Kidney (tissue), 14 donors: Measurements from ENCODE around the gene SLC38A2. TPM values are rescaled to one million over a fixed set of nuclear protein-coding genes. Genes with fewer than 3 reads are reported as not detected.
"Not testable (repeated sequence)": the region's sequence is repeated elsewhere in the genome, so short reads cannot be mapped to it uniquely, and the experiment has no call there.

ENCODE experiments used
- DNase-seq, 5 donors: peaks; one replicate each; pipeline ENCODE4 v3.0.0-alpha.2; 2013 to 2020
- FAIRE-seq: peaks from 2 replicates; lab custom pipeline; 2012; peaks lifted over from hg19 to GRCh38; lab: Jason Lieb, UNC
- H3K27ac ChIP-seq, 2 donors: one replicate each; pipeline ENCODE4 v1.7.0; 2013; ENCODE audit warnings: low read depth in 2 of 2, low read length in 2 of 2, inconsistent platforms in 1 of 2
- H3K27me3 ChIP-seq: one replicate; pipeline ENCODE4 v1.7.1; 2013; ENCODE audit warnings: low read length, inconsistent platforms; ENCODE audit not compliant: control insufficient read depth, insufficient read depth
- H3K36me3 ChIP-seq, 3 donors: one replicate each; pipeline versions ENCODE4 v1.7.0 to v1.7.1; 2013; ENCODE audit warnings: low read length in 3 of 3, control low read depth in 1 of 3, inconsistent platforms in 1 of 3; ENCODE audit not compliant: insufficient read depth in 3 of 3, control insufficient read depth in 2 of 3
- H3K4me1 ChIP-seq, 3 donors: one replicate each; pipeline versions ENCODE4 v1.7.0 to v1.7.1; 2013; ENCODE audit warnings: low read length in 3 of 3, inconsistent platforms in 1 of 3, low read depth in 1 of 3; ENCODE audit not compliant: control insufficient read depth in 2 of 3, insufficient read depth in 2 of 3
- H3K4me3 ChIP-seq, 3 donors: one replicate each; pipeline versions ENCODE4 v1.7.0 to v1.8.1; 2013; ENCODE audit warnings: low read length in 3 of 3, control low read depth in 1 of 3, inconsistent platforms in 1 of 3
- H3K9ac ChIP-seq, 3 donors: one replicate each; pipeline versions ENCODE4 v1.7.0 to v1.7.1; 2013; ENCODE audit warnings: low read length in 3 of 3, control low read depth in 1 of 3, inconsistent platforms in 1 of 3
- H3K9me3 ChIP-seq, 3 donors: one replicate each; pipeline versions ENCODE4 v1.7.0 to v1.7.1; 2013; ENCODE audit warnings: low read length in 3 of 3, control low read depth in 1 of 3, inconsistent platforms in 1 of 3; ENCODE audit not compliant: control insufficient read depth in 2 of 3, insufficient read depth in 1 of 3
- intact Hi-C: fragments of 100-400 bp; cut with DNase I; formaldehyde crosslinking; loops from one replicate; pipeline ENCODE4 v1.11.1; 2022
- polyA plus RNA-seq: library from polyadenylated mRNA; stranded (reverse); fragments of 350-450 nt; fragmentation: Illumina TruSeq; extraction: RNeasy Lipid Tissue Mini Kit (QIAGEN cat#74804); gene quantifications from one replicate; pipeline ENCODE4 v1.2.3, GENCODE V29; 2014; ENCODE audit warnings: low read depth, low replicate concordance; ENCODE audit not compliant: insufficient read depth
- total RNA-seq: library from RNA; stranded (reverse); fragmentation: NEBNext Ultra II Directional; extraction: Animal tissue kit (Norgen Biotek cat#: 25700); gene quantifications from one replicate; pipeline ENCODE4 v1.2.1, GENCODE V29; 2021
- TF ChIP-seq, protein P1 (sequence below): IDR thresholded peaks from 3 replicates; pipeline ENCODE4 v1.5.1; 2012; ENCODE audit warnings: mild to moderate bottlenecking, moderate library complexity, borderline replicate concordance; ENCODE audit not compliant: insufficient read depth; ENCODE audit errors: extremely low read depth
- donor health status: control.
- donor health status: control.
- donor health status: control.
- donor health status: control.
- donor health status: control.
- donor health status: DM: yes; HTN: yes; CAD: no.
- donor health status: Normal renal cell carcinoma (clear cell type).

The SLC38A2 gene
- total and polyA plus RNA-seq, 2 donors from 2014 or later = 38.6 to 189 TPM

GRCh38 chr12:46401662-46402061, 29.1 kb upstream of the SLC38A2 start:
- intact Hi-C loops = no loop called here
- H3K4me3 ChIP-seq = no peak overlapping the region
- H3K27me3 ChIP-seq = no peaks in the 10 kb centered on the region
- H3K9ac ChIP-seq = no peak overlapping the region
- peak in 3 of 5 donors; percentile 38 to 69 (median 40) for DNase-seq
- no peak for FAIRE-seq
- H3K4me1 ChIP-seq = peaks cover 0 to 2% (median 0%) of the 10 kb centered on the region in 3 donors
- TF ChIP-seq, protein P1, sequence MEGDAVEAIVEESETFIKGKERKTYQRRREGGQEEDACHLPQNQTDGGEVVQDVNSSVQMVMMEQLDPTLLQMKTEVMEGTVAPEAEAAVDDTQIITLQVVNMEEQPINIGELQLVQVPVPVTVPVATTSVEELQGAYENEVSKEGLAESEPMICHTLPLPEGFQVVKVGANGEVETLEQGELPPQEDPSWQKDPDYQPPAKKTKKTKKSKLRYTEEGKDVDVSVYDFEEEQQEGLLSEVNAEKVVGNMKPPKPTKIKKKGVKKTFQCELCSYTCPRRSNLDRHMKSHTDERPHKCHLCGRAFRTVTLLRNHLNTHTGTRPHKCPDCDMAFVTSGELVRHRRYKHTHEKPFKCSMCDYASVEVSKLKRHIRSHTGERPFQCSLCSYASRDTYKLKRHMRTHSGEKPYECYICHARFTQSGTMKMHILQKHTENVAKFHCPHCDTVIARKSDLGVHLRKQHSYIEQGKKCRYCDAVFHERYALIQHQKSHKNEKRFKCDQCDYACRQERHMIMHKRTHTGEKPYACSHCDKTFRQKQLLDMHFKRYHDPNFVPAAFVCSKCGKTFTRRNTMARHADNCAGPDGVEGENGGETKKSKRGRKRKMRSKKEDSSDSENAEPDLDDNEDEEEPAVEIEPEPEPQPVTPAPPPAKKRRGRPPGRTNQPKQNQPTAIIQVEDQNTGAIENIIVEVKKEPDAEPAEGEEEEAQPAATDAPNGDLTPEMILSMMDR = peak; percentile 15
- no peak overlapping the region for H3K27ac ChIP-seq
- no peaks in the 10 kb centered on the region for H3K9me3 ChIP-seq
- no peaks in the 10 kb centered on the region for H3K36me3 ChIP-seq

DNA sequence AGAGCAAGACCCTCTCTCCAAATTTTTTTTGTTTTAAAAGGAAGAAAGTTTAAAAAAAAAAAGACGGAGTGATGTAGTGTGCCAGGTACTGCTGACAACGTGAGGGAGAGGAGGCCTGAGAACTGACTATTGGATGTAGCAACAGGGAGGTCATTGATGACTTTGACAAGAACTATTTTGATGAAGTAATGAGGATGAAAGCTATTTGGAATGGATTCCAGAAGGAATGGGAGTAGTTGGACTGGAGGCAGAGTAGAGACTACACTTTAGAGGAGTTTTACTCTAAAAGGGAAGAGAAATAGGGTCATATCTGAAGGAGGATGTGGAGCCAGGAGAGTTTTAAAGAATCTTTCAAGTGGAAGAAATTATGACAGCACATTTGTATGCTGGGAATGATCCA, 27.8 kb upstream of the SLC38A2 start:
- H3K4me1 ChIP-seq = peaks cover 0 to 2% (median 0%) of the 10 kb centered on the region in 3 donors
- TF ChIP-seq, protein P1 = no peak
- H3K27ac ChIP-seq = no peak overlapping the region
- no peak for DNase-seq
- no peaks in the 10 kb centered on the region for H3K36me3 ChIP-seq
- no peak for FAIRE-seq
- no peaks in the 10 kb centered on the region for H3K27me3 ChIP-seq
- no peaks in the 10 kb centered on the region for H3K9me3 ChIP-seq
- intact Hi-C loops = no loop called here
- no peak overlapping the region for H3K4me3 ChIP-seq
- H3K9ac ChIP-seq = no peak overlapping the region

- FAIRE-seq, DNase-seq, H3K4me3 ChIP-seq, H3K9ac ChIP-seq, H3K9me3 ChIP-seq, intact Hi-C loops, H3K27ac ChIP-seq, H3K4me1 ChIP-seq, H3K27me3 ChIP-seq, H3K36me3 ChIP-seq: not testable (repeated sequence)
Observed at GRCh38 chr12:46399461-46400248, 27.1 kb upstream of the SLC38A2 start.

DNA sequence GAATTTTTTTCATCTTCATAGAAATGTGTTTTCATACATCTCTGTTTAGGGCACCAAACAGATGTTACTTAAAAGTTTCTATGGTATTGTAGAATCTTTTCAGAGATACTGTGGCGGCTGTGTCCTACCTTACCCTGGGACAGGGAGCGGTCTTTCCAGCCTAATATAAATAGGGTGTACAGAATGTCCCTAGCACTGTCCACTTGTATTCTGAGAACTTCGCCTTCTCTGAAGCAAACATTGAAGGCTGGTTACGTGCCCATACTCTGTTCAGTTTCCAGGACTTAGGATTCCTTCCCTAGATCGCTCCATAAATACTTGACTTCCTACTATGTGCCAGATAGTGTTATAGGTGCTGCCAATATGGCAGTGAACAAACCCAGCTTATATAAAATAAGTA, 24.3 kb upstream of the SLC38A2 start:
- no peak overlapping the region for H3K27ac ChIP-seq
- no peaks in the 10 kb centered on the region for H3K27me3 ChIP-seq
- H3K4me1 ChIP-seq = peaks cover 0 to 4% (median 3%) of the 10 kb centered on the region in 3 donors
- DNase-seq (no peak), FAIRE-seq (no peak)
- TF ChIP-seq, protein P1 = no peak
- no peaks in the 10 kb centered on the region for H3K9me3 ChIP-seq
- no peak overlapping the region for H3K4me3 ChIP-seq
- intact Hi-C loops = no loop called here
- no peaks in the 10 kb centered on the region for H3K36me3 ChIP-seq
- no peak overlapping the region for H3K9ac ChIP-seq
